HepG2 (cell line): ENCODE data around the gene SNAI1. TPM values are rescaled to one million over a fixed set of nuclear protein-coding genes. Genes with fewer than 3 reads are reported as not detected.

Experiments
- MTA1 ChIP-seq: sonication (generic); formaldehyde crosslinking; IDR thresholded peaks from 2 replicates; pipeline ENCODE4 v1.4.0; 2020; ENCODE audit warnings: missing genetic modification reagents, mild to moderate bottlenecking, borderline replicate concordance
- POLR2G ChIP-seq: fragments of 200-400 bp; formaldehyde crosslinking; IDR thresholded peaks from 2 replicates; pipeline ENCODE4 v1.6.1; 2018; ENCODE audit warnings: mild to moderate bottlenecking, low read depth, low read length, moderate library complexity
- RORA ChIP-seq: sonication (generic); formaldehyde crosslinking; IDR thresholded peaks from 2 replicates; pipeline ENCODE4 v1.5.0; 2020; ENCODE audit warnings: mild to moderate bottlenecking, missing genetic modification reagents, moderate library complexity
- ZFP82 ChIP-seq: sonication (generic); formaldehyde crosslinking; IDR thresholded peaks from 2 replicates; pipeline ENCODE4 v1.5.1; 2020; ENCODE audit warnings: mild to moderate bottlenecking, missing genetic modification reagents, borderline replicate concordance
- ZNF251 ChIP-seq: sonication (generic); formaldehyde crosslinking; IDR thresholded peaks from 2 replicates; pipeline ENCODE4 v1.9.0; 2021; ENCODE audit warnings: mild to moderate bottlenecking, missing genetic modification reagents
- ZNF44 ChIP-seq: sonication (generic); formaldehyde crosslinking; IDR thresholded peaks from 2 replicates; pipeline ENCODE4 v1.5.1; 2020; ENCODE audit warnings: mild to moderate bottlenecking, missing genetic modification reagents
- ZNF761 ChIP-seq: sonication (generic); formaldehyde crosslinking; conservative IDR thresholded peaks from 2 replicates; pipeline ENCODE4 v1.4.0; 2020; ENCODE audit warnings: mild to moderate bottlenecking, missing genetic modification reagents
- polyA plus RNA-seq, 8 experiments: library from polyadenylated mRNA; depleted of rRNA in 3 of 8; stranded (reverse) in 7 of 8; unstranded in 1 of 8; fragments of >200 nt; fragmentation: Illumina TruSeq in 4 of 8; extraction: Trizol in 4 of 8; gene quantifications; 2 replicates each; pipeline versions ENCODE4 v1.2.1 to v1.2.3, GENCODE V29; 2011 to 2016; ENCODE audit warnings: low read depth in 4 of 8, missing spikeins in 1 of 8, mixed read lengths in 1 of 8; ENCODE audit not compliant: insufficient read depth in 1 of 8
- total RNA-seq, 5 experiments: library from RNA; depleted of rRNA; stranded (reverse); fragments of >200 nt; fragmentation: Illumina TruSeq; extraction: Trizol; gene quantifications; 2 replicates each; pipeline ENCODE4 v1.2.3, GENCODE V29; 2016; ENCODE audit warnings: low read depth in 1 of 5
- TF ChIP-seq, protein P1 (sequence below): sonication (generic); formaldehyde crosslinking; IDR thresholded peaks from 2 replicates; pipeline ENCODE4 v1.4.0; 2020; ENCODE audit warnings: low read depth, mild to moderate bottlenecking, missing genetic modification reagents
- TF ChIP-seq, protein P2 (sequence below): sonication (generic); formaldehyde crosslinking; IDR thresholded peaks from 2 replicates; pipeline ENCODE4 v1.5.0; 2020; ENCODE audit warnings: mild to moderate bottlenecking, missing genetic modification reagents
- TF ChIP-seq, protein P3 (sequence below): sonication (generic); formaldehyde crosslinking; IDR thresholded peaks from 2 replicates; pipeline ENCODE4 v1.4.0; 2020; ENCODE audit warnings: missing genetic modification reagents
- TF ChIP-seq, protein P4 (sequence below): IDR thresholded peaks from 2 replicates; pipeline ENCODE4 v1.6.1; 2016
- TF ChIP-seq, protein P5 (sequence below): sonication (generic); formaldehyde crosslinking; IDR thresholded peaks from 2 replicates; pipeline ENCODE4 v1.4.0; 2020; ENCODE audit warnings: low read depth, mild to moderate bottlenecking, missing genetic modification reagents
- TF ChIP-seq, protein P6 (sequence below): fragments of 450-650 bp; IDR thresholded peaks from 2 replicates; pipeline ENCODE4 v1.6.1; 2017
- TF ChIP-seq, protein P7 (sequence below): sonication (generic); formaldehyde crosslinking; IDR thresholded peaks from 2 replicates; pipeline ENCODE4 v1.9.0; 2021; ENCODE audit warnings: missing genetic modification reagents, borderline replicate concordance

The SNAI1 gene
- total and polyA plus RNA-seq, 2 of the 13 experiments (the other 11 are each of a cell fraction or from before 2014, with no cell fraction given) = 1.3 to 1.4 TPM

DNA sequence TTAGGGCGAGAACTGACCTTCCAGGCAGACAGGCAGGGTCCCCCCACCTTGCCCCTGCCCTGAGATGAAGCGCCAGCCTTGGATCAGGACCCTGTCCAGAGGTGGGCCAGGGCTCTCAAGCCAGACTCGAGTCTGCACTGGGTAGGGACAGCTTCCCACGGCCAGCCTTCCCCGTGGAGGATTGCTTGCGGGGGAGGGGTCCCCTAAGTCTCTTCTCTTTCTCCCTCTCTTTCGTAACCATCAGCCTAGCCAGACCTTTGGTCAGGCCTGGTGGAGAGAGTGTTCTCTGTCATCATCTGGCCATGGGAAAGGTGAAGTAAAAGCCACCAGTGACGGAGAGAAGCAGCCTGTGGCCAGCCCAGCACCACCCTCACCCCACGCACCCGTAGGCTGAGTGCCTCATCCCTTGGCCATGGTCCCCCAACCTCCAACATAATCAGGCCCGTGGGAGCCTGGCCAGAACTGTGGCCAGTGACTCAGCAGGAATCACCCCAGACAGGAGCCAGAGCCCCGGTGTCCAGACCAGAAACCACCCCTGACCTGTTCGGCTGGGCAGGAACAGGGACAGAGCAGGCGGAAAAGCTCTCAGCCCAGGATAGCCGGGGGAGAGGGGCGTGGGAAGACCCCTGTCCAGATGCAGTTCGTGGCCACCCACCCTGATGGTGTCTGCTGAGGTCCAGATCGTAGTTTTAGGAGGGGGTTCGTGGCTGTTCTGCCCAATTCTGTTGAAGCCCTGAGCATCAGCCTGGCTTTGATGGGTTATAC, 47.1 kb downstream of the SNAI1 start (continued):
- TF ChIP-seq, protein P1, sequence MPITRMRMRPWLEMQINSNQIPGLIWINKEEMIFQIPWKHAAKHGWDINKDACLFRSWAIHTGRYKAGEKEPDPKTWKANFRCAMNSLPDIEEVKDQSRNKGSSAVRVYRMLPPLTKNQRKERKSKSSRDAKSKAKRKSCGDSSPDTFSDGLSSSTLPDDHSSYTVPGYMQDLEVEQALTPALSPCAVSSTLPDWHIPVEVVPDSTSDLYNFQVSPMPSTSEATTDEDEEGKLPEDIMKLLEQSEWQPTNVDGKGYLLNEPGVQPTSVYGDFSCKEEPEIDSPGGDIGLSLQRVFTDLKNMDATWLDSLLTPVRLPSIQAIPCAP (CRISPR knock-in tag) = 0 out of 2 replicates have a peak, but pooled peaks have one; percentile 58
- TF ChIP-seq POLR2G = peak; percentile 75
- TF ChIP-seq, protein P2, sequence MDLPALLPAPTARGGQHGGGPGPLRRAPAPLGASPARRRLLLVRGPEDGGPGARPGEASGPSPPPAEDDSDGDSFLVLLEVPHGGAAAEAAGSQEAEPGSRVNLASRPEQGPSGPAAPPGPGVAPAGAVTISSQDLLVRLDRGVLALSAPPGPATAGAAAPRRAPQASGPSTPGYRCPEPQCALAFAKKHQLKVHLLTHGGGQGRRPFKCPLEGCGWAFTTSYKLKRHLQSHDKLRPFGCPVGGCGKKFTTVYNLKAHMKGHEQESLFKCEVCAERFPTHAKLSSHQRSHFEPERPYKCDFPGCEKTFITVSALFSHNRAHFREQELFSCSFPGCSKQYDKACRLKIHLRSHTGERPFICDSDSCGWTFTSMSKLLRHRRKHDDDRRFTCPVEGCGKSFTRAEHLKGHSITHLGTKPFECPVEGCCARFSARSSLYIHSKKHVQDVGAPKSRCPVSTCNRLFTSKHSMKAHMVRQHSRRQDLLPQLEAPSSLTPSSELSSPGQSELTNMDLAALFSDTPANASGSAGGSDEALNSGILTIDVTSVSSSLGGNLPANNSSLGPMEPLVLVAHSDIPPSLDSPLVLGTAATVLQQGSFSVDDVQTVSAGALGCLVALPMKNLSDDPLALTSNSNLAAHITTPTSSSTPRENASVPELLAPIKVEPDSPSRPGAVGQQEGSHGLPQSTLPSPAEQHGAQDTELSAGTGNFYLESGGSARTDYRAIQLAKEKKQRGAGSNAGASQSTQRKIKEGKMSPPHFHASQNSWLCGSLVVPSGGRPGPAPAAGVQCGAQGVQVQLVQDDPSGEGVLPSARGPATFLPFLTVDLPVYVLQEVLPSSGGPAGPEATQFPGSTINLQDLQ (CRISPR knock-in tag) = peak; percentile 81; the same call in 1 of the 2 replicates
- TF ChIP-seq, protein P3, sequence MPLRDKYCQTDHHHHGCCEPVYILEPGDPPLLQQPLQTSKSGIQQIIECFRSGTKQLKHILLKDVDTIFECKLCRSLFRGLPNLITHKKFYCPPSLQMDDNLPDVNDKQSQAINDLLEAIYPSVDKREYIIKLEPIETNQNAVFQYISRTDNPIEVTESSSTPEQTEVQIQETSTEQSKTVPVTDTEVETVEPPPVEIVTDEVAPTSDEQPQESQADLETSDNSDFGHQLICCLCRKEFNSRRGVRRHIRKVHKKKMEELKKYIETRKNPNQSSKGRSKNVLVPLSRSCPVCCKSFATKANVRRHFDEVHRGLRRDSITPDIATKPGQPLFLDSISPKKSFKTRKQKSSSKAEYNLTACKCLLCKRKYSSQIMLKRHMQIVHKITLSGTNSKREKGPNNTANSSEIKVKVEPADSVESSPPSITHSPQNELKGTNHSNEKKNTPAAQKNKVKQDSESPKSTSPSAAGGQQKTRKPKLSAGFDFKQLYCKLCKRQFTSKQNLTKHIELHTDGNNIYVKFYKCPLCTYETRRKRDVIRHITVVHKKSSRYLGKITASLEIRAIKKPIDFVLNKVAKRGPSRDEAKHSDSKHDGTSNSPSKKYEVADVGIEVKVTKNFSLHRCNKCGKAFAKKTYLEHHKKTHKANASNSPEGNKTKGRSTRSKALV (CRISPR knock-in tag) = 0 out of 2 replicates have a peak, but pooled peaks have one; percentile 28
- TF ChIP-seq, protein P4, sequence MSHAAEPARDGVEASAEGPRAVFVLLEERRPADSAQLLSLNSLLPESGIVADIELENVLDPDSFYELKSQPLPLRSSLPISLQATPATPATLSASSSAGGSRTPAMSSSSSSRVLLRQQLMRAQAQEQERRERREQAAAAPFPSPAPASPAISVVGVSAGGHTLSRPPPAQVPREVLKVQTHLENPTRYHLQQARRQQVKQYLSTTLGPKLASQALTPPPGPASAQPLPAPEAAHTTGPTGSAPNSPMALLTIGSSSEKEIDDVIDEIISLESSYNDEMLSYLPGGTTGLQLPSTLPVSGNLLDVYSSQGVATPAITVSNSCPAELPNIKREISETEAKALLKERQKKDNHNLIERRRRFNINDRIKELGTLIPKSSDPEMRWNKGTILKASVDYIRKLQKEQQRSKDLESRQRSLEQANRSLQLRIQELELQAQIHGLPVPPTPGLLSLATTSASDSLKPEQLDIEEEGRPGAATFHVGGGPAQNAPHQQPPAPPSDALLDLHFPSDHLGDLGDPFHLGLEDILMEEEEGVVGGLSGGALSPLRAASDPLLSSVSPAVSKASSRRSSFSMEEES = peak; percentile 48; the same call in 1 of the 2 replicates
- TF ChIP-seq, protein P5, sequence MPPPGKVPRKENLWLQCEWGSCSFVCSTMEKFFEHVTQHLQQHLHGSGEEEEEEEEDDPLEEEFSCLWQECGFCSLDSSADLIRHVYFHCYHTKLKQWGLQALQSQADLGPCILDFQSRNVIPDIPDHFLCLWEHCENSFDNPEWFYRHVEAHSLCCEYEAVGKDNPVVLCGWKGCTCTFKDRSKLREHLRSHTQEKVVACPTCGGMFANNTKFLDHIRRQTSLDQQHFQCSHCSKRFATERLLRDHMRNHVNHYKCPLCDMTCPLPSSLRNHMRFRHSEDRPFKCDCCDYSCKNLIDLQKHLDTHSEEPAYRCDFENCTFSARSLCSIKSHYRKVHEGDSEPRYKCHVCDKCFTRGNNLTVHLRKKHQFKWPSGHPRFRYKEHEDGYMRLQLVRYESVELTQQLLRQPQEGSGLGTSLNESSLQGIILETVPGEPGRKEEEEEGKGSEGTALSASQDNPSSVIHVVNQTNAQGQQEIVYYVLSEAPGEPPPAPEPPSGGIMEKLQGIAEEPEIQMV = peak; percentile 78; the same call in 1 of the 2 replicates
- TF ChIP-seq MTA1 = peak; percentile 81
- TF ChIP-seq, protein P6, sequence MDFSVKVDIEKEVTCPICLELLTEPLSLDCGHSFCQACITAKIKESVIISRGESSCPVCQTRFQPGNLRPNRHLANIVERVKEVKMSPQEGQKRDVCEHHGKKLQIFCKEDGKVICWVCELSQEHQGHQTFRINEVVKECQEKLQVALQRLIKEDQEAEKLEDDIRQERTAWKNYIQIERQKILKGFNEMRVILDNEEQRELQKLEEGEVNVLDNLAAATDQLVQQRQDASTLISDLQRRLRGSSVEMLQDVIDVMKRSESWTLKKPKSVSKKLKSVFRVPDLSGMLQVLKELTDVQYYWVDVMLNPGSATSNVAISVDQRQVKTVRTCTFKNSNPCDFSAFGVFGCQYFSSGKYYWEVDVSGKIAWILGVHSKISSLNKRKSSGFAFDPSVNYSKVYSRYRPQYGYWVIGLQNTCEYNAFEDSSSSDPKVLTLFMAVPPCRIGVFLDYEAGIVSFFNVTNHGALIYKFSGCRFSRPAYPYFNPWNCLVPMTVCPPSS = no peak
- TF ChIP-seq ZNF761 (CRISPR knock-in tag) = peak; percentile 65; the same call in 1 of the 2 replicates
- no peak for TF ChIP-seq RORA
- TF ChIP-seq ZNF251 = 0 out of 2 replicates have a peak, but pooled peaks have one; percentile 70
- TF ChIP-seq, protein P7, sequence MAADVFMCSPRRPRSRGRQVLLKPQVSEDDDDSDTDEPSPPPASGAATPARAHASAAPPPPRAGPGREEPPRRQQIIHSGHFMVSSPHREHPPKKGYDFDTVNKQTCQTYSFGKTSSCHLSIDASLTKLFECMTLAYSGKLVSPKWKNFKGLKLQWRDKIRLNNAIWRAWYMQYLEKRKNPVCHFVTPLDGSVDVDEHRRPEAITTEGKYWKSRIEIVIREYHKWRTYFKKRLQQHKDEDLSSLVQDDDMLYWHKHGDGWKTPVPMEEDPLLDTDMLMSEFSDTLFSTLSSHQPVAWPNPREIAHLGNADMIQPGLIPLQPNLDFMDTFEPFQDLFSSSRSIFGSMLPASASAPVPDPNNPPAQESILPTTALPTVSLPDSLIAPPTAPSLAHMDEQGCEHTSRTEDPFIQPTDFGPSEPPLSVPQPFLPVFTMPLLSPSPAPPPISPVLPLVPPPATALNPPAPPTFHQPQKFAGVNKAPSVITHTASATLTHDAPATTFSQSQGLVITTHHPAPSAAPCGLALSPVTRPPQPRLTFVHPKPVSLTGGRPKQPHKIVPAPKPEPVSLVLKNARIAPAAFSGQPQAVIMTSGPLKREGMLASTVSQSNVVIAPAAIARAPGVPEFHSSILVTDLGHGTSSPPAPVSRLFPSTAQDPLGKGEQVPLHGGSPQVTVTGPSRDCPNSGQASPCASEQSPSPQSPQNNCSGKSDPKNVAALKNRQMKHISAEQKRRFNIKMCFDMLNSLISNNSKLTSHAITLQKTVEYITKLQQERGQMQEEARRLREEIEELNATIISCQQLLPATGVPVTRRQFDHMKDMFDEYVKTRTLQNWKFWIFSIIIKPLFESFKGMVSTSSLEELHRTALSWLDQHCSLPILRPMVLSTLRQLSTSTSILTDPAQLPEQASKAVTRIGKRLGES (CRISPR knock-in tag) = no peak
- TF ChIP-seq ZFP82 (CRISPR knock-in tag) = no peak
- no peak for TF ChIP-seq ZNF44 (CRISPR knock-in tag)
